Measurements from ENCODE around the gene PALM3. TPM values are rescaled to one million over a fixed set of nuclear protein-coding genes. Genes with fewer than 3 reads are reported as not detected.

PALM3 gene
- total RNA-seq, 1 experiment from 2014 or later = 21.8 TPM

- Histone ChIP-seq H3K4me3 (ENCODE audit: low read depth, low read length, poor library complexity, severe bottlenecking) (no peak overlapping the region), H3K27ac (ENCODE audit: low read depth, low read length, poor library complexity, severe bottlenecking) (no peak overlapping the region), H3K27me3 (replicated peaks; ENCODE audit: insufficient read depth, low read depth, low read length, poor library complexity) (no peaks in the 10 kb centered on the region), H3K4me1 (ENCODE audit: insufficient read depth, low read length, poor library complexity, severe bottlenecking) (no peaks in the 10 kb centered on the region), H3K9me3 (ENCODE audit: low read depth, low read length, poor library complexity, severe bottlenecking) (no peaks in the 10 kb centered on the region), H3K36me3 (ENCODE audit: insufficient read depth, low read length, poor library complexity, severe bottlenecking) (peaks cover 8% of the 10 kb centered on the region)
- intact Hi-C loops (cut with micrococcal nuclease; ENCODE audit: unreplicated experiment) = no loop called here
- CTCF ChIA-PET = no interaction called here
- no peak for DNase-seq (ENCODE audit: low spot score)
- TF ChIP-seq EZH2 (IDR thresholded peaks at IDR 0.05; ENCODE audit: borderline replicate concordance, low read depth, low read length, poor library complexity, severe bottlenecking) = no peak
- no peak for TF ChIP-seq CTCF (conservative IDR thresholded peaks at IDR 0.05; ENCODE audit: low read depth, low read length)
- no TSS peak for BruUV-seq (replicated peaks)
- POLR2A ChIA-PET (ENCODE audit: low non-redundant PET) = no interaction called here
Observed at GRCh38 chr19:14101003-14101545, 39.2 kb upstream of the PALM3 start.

GRCh38 chr19:14097532-14098151 lies 35.8 kb upstream of the PALM3 start:
- intact Hi-C loops (cut with micrococcal nuclease; ENCODE audit: unreplicated experiment) = no loop called here
- no TSS peak for BruUV-seq (replicated peaks)

GRCh38 chr19:14096272-14096992 lies 34.6 kb upstream of the PALM3 start:
- intact Hi-C loops (cut with micrococcal nuclease; ENCODE audit: unreplicated experiment) = no loop called here
- no TSS peak for BruUV-seq (replicated peaks)
- H3K27me3 ChIP-seq (replicated peaks; ENCODE audit: insufficient read depth, low read depth, low read length, poor library complexity) = no peaks in the 10 kb centered on the region
- peaks cover 8% of the 10 kb centered on the region for H3K9me3 ChIP-seq (ENCODE audit: low read depth, low read length, poor library complexity, severe bottlenecking)
- peaks cover 8% of the 10 kb centered on the region for H3K36me3 ChIP-seq (ENCODE audit: insufficient read depth, low read length, poor library complexity, severe bottlenecking)
- ChIA-PET CTCF (interaction anchor here (0.6 kb wide), 1 partner anchor 19 kb away, joined by 3 read pairs; no protein-coding TSS in a partner anchor), POLR2A (ENCODE audit: low non-redundant PET) (no interaction called here)
- no peak overlapping the region for H3K27ac ChIP-seq (ENCODE audit: low read depth, low read length, poor library complexity, severe bottlenecking)
- DNase-seq (ENCODE audit: low spot score) = no peak
- no peaks in the 10 kb centered on the region for H3K4me1 ChIP-seq (ENCODE audit: insufficient read depth, low read length, poor library complexity, severe bottlenecking)
- H3K4me3 ChIP-seq (ENCODE audit: low read depth, low read length, poor library complexity, severe bottlenecking) = no peak overlapping the region
- TF ChIP-seq EZH2 (IDR thresholded peaks at IDR 0.05; ENCODE audit: borderline replicate concordance, low read depth, low read length, poor library complexity, severe bottlenecking) (no peak), CTCF (conservative IDR thresholded peaks at IDR 0.05; ENCODE audit: low read depth, low read length) (peak; percentile 23; the same call in 1 of the 2 replicates)

More at GRCh38 chr19:14097532-14098151, 35.8 kb upstream of the PALM3 start:
- TF ChIP-seq CTCF (conservative IDR thresholded peaks at IDR 0.05; ENCODE audit: low read depth, low read length) = peak; percentile 33
- TF ChIP-seq EZH2 (IDR thresholded peaks at IDR 0.05; ENCODE audit: borderline replicate concordance, low read depth, low read length, poor library complexity, severe bottlenecking) = no peak
- ChIA-PET CTCF (no interaction called here), POLR2A (ENCODE audit: low non-redundant PET) (no interaction called here)
- no peak for DNase-seq (ENCODE audit: low spot score)
- Histone ChIP-seq H3K27me3 (replicated peaks; ENCODE audit: insufficient read depth, low read depth, low read length, poor library complexity) (no peaks in the 10 kb centered on the region), H3K27ac (ENCODE audit: low read depth, low read length, poor library complexity, severe bottlenecking) (no peak overlapping the region), H3K36me3 (ENCODE audit: insufficient read depth, low read length, poor library complexity, severe bottlenecking) (peaks cover 8% of the 10 kb centered on the region), H3K4me1 (ENCODE audit: insufficient read depth, low read length, poor library complexity, severe bottlenecking) (no peaks in the 10 kb centered on the region), H3K4me3 (ENCODE audit: low read depth, low read length, poor library complexity, severe bottlenecking) (no peak overlapping the region), H3K9me3 (ENCODE audit: low read depth, low read length, poor library complexity, severe bottlenecking) (peaks cover 8% of the 10 kb centered on the region)
